ENCODE measurements around the gene HDAC8. TPM values are rescaled to one million over a fixed set of nuclear protein-coding genes. Genes with fewer than 3 reads are reported as not detected.
"Not testable (repeated sequence)": the region's sequence is repeated elsewhere in the genome, so short reads cannot be mapped to it uniquely, and the experiment has no call there.

HDAC8 gene
- total RNA-seq, 1 experiment from 2014 or later: 26.7 TPM

DNA sequence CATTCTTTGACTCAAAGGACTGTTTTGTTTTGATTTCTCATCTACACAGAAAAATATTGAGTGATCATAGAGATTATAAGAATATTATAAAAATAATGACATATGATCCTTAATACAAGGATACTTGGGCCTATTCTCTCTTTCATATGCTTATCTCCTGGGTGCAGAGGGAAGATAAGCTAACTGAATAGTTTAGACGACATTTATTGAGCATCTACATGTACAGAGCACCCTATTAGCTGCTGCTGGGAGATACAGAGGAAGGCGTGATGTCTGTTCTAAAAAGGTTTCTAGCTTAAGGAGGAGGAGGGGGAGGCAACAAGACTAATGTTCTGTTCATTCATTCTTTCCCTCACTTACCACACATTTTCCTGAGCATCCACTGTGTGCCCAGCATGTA, 106.8 kb downstream of the HDAC8 start:
- Mint-ChIP-seq H3K4me1 (ENCODE audit: insufficient read depth, unreplicated experiment) (no peaks in the 10 kb centered on the region), H3K27ac (ENCODE audit: low read depth, unreplicated experiment) (no peak overlapping the region), H3K9me3 (ENCODE audit: unreplicated experiment) (no peaks in the 10 kb centered on the region), H3K4me3 (ENCODE audit: unreplicated experiment) (no peak overlapping the region), H3K36me3 (ENCODE audit: insufficient read depth, unreplicated experiment) (peaks cover 26% of the 10 kb centered on the region), H3K27me3 (ENCODE audit: insufficient read depth, unreplicated experiment) (peaks cover 74% of the 10 kb centered on the region)
- intact Hi-C loops (cut with micrococcal nuclease): no loop called here
- no peak for DNase-seq (ENCODE audit: unreplicated experiment)
- ChIA-PET POLR2A (no interaction called here), CTCF (no interaction called here)
- no TSS peak for BruUV-seq (replicated peaks)
- TF ChIP-seq, protein P1, sequence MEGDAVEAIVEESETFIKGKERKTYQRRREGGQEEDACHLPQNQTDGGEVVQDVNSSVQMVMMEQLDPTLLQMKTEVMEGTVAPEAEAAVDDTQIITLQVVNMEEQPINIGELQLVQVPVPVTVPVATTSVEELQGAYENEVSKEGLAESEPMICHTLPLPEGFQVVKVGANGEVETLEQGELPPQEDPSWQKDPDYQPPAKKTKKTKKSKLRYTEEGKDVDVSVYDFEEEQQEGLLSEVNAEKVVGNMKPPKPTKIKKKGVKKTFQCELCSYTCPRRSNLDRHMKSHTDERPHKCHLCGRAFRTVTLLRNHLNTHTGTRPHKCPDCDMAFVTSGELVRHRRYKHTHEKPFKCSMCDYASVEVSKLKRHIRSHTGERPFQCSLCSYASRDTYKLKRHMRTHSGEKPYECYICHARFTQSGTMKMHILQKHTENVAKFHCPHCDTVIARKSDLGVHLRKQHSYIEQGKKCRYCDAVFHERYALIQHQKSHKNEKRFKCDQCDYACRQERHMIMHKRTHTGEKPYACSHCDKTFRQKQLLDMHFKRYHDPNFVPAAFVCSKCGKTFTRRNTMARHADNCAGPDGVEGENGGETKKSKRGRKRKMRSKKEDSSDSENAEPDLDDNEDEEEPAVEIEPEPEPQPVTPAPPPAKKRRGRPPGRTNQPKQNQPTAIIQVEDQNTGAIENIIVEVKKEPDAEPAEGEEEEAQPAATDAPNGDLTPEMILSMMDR (IDR thresholded peaks at IDR 0.05; ENCODE audit: unreplicated experiment): no peak

DNA sequence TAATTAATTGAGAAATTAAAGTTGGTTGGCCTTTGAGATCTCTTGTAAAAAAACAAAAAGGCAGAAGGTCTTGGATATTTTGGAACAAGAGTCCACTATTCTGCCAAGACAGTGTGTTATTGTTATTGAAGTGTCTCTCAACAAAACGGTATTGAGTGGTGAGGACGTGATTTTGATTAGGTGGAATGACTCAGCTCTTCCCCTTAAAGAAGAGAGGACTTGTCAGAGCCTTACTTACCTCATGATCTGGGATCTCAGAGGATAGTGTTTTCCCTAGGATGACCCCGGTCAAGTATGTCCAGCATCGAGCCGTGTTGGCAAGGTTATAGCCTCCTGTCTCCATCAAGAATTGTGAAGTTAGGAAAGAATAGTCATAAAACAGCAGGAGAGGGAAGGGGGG, 110.9 kb downstream of the HDAC8 start:
- H3K27me3 Mint-ChIP-seq (ENCODE audit: insufficient read depth, unreplicated experiment): peaks cover 63% of the 10 kb centered on the region
- H3K9me3 Mint-ChIP-seq (ENCODE audit: unreplicated experiment): no peaks in the 10 kb centered on the region
- ChIA-PET POLR2A (no interaction called here), CTCF (interaction anchor here (2.0 kb wide), 1 partner anchor 12 kb away, joined by 5 read pairs; no protein-coding TSS in a partner anchor)
- H3K27ac Mint-ChIP-seq (ENCODE audit: low read depth, unreplicated experiment): no peak overlapping the region
- DNase-seq (ENCODE audit: unreplicated experiment): no peak
- peaks cover 12% of the 10 kb centered on the region for H3K36me3 Mint-ChIP-seq (ENCODE audit: insufficient read depth, unreplicated experiment)
- H3K4me1 Mint-ChIP-seq (ENCODE audit: insufficient read depth, unreplicated experiment): no peaks in the 10 kb centered on the region
- intact Hi-C loops (cut with micrococcal nuclease): no loop called here
- BruUV-seq (replicated peaks): no TSS peak
- no peak overlapping the region for H3K4me3 Mint-ChIP-seq (ENCODE audit: unreplicated experiment)
- TF ChIP-seq, protein P1 (IDR thresholded peaks at IDR 0.05; ENCODE audit: unreplicated experiment): no peak

DNA sequence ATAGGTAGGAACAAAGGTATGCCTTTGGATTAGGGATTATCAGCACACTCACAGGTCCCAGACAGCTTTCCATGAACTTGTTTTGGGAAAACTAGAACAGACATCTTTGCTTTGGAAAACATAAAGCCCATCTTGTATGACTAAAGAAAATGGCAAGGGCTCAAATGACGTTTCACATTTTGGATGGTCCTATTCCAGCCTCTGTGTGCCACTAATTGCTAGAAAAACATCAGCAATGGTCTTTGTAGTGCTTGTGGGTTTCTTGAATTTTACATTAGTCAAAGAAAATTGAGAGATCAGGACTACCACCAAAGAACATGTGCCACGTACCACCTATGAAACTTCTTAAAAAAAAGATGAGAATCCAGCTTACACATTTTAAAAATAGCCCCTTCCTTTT, 111.4 kb downstream of the HDAC8 start:
- Mint-ChIP-seq H3K36me3 (ENCODE audit: insufficient read depth, unreplicated experiment) (peaks cover 12% of the 10 kb centered on the region), H3K9me3 (ENCODE audit: unreplicated experiment) (no peaks in the 10 kb centered on the region), H3K4me3 (ENCODE audit: unreplicated experiment) (no peak overlapping the region), H3K27ac (ENCODE audit: low read depth, unreplicated experiment) (no peak overlapping the region), H3K4me1 (ENCODE audit: insufficient read depth, unreplicated experiment) (no peaks in the 10 kb centered on the region), H3K27me3 (ENCODE audit: insufficient read depth, unreplicated experiment) (peaks cover 59% of the 10 kb centered on the region)
- TF ChIP-seq, protein P1 (IDR thresholded peaks at IDR 0.05; ENCODE audit: unreplicated experiment): no peak
- CTCF ChIA-PET: interaction anchor here (2.0 kb wide), 1 partner anchor 12 kb away, joined by 5 read pairs; no protein-coding TSS in a partner anchor
- BruUV-seq (replicated peaks): no TSS peak
- DNase-seq (ENCODE audit: unreplicated experiment): no peak
- intact Hi-C loops (cut with micrococcal nuclease): no loop called here
- POLR2A ChIA-PET: interaction anchor here (0.7 kb wide), 1 partner anchor 184 kb away, joined by 3 read pairs; the partner anchor contains the start of gene RPS4X

- DNase-seq (ENCODE audit: unreplicated experiment): no peak
- no peaks in the 10 kb centered on the region for H3K4me1 Mint-ChIP-seq (ENCODE audit: insufficient read depth, unreplicated experiment)
- peaks cover 53% of the 10 kb centered on the region for H3K27me3 Mint-ChIP-seq (ENCODE audit: insufficient read depth, unreplicated experiment)
- H3K27ac Mint-ChIP-seq (ENCODE audit: low read depth, unreplicated experiment): no peak overlapping the region
- no TSS peak for BruUV-seq (replicated peaks)
- TF ChIP-seq, protein P1 (IDR thresholded peaks at IDR 0.05; ENCODE audit: unreplicated experiment): no peak
- H3K4me3 Mint-ChIP-seq (ENCODE audit: unreplicated experiment): no peak overlapping the region
- H3K9me3 Mint-ChIP-seq (ENCODE audit: unreplicated experiment): no peaks in the 10 kb centered on the region
- intact Hi-C loops (cut with micrococcal nuclease): no loop called here
- ChIA-PET CTCF (interaction anchor here (0.9 to 2.0 kb wide), 2 partner anchors 13 to 216 kb away, joined by 3 to 5 read pairs; no protein-coding TSS in a partner anchor), POLR2A (interaction anchor here (0.7 kb wide), 1 partner anchor 183 kb away, joined by 3 read pairs; the partner anchor contains the start of gene RPS4X)
- H3K36me3 Mint-ChIP-seq (ENCODE audit: insufficient read depth, unreplicated experiment): peaks cover 12% of the 10 kb centered on the region
These were observed 111.9 kb downstream of the HDAC8 start for GRCh38 chrX:72460715-72461114.

GRCh38 chrX:72449034-72449433, 123.6 kb downstream of the HDAC8 start:
- intact Hi-C loops (cut with micrococcal nuclease); H3K27ac Mint-ChIP-seq (ENCODE audit: low read depth, unreplicated experiment); H3K36me3 Mint-ChIP-seq (ENCODE audit: insufficient read depth, unreplicated experiment); POLR2A ChIA-PET; DNase-seq (ENCODE audit: unreplicated experiment); BruUV-seq (replicated peaks); H3K9me3 Mint-ChIP-seq (ENCODE audit: unreplicated experiment); H3K4me3 Mint-ChIP-seq (ENCODE audit: unreplicated experiment); H3K4me1 Mint-ChIP-seq (ENCODE audit: insufficient read depth, unreplicated experiment): not testable (repeated sequence)
- CTCF ChIA-PET: interaction anchor here (1.0 kb wide), 1 partner anchor 10 kb away, joined by 3 read pairs; no protein-coding TSS in a partner anchor
- H3K27me3 Mint-ChIP-seq (ENCODE audit: insufficient read depth, unreplicated experiment): peaks cover 62% of the 10 kb centered on the region

GRCh38 chrX:72440764-72441163, 131.9 kb downstream of the HDAC8 start:
- Mint-ChIP-seq H3K36me3 (ENCODE audit: insufficient read depth, unreplicated experiment) (peaks cover 18% of the 10 kb centered on the region), H3K27me3 (ENCODE audit: insufficient read depth, unreplicated experiment) (peaks cover 42% of the 10 kb centered on the region), H3K9me3 (ENCODE audit: unreplicated experiment) (peaks cover 30% of the 10 kb centered on the region)
- intact Hi-C loops (cut with micrococcal nuclease); H3K4me3 Mint-ChIP-seq (ENCODE audit: unreplicated experiment); DNase-seq (ENCODE audit: unreplicated experiment); H3K4me1 Mint-ChIP-seq (ENCODE audit: insufficient read depth, unreplicated experiment); H3K27ac Mint-ChIP-seq (ENCODE audit: low read depth, unreplicated experiment); BruUV-seq (replicated peaks): not testable (repeated sequence)
- CTCF ChIA-PET: interaction anchor here (1.1 kb wide), 1 partner anchor 10 kb away, joined by 3 read pairs; no protein-coding TSS in a partner anchor
- POLR2A ChIA-PET: interaction anchor here (0.6 kb wide), 1 partner anchor 57 kb away, joined by 3 read pairs; no protein-coding TSS in a partner anchor
